ENCODE results near the gene HOXD11. TPM values are rescaled to one million over a fixed set of nuclear protein-coding genes. Genes with fewer than 3 reads are reported as not detected.

The HOXD11 gene
- total RNA-seq, 2 experiments from 2014 or later = not detected

- intact Hi-C loops (cut with micrococcal nuclease) = loop anchor here (10.0 kb wide), 1 partner anchor 887 kb away; no protein-coding TSS in a partner anchor
- H3K4me3 Mint-ChIP-seq = peak overlapping the region; percentile 29
- POLR2A ChIA-PET = no interaction called here
- CTCF ChIA-PET = no interaction called here
- peak overlapping the region; percentile 33 for H3K27ac Mint-ChIP-seq
- H3K4me1 Mint-ChIP-seq (ENCODE audit: low read depth) = peaks cover 22% of the 10 kb centered on the region
- peaks cover 88% of the 10 kb centered on the region for H3K27me3 Mint-ChIP-seq
- H3K36me3 Mint-ChIP-seq = peaks cover 9% of the 10 kb centered on the region
- no peaks in the 10 kb centered on the region for H3K9me3 Mint-ChIP-seq
- no peak for DNase-seq
Measured at GRCh38 chr2:176091329-176092258, 15.5 kb upstream of the HOXD11 start.

- Mint-ChIP-seq H3K9me3 (no peaks in the 10 kb centered on the region), H3K4me3 (peak within 1 kb of the TSS; percentile 29), H3K36me3 (peaks cover 6% of the 10 kb centered on the region), H3K4me1 (ENCODE audit: low read depth) (peaks cover 25% of the 10 kb centered on the region), H3K27me3 (peaks cover 87% of the 10 kb centered on the region), H3K27ac (peak within 1 kb of the TSS; percentile 33)
- no peak for DNase-seq
- ChIA-PET CTCF (no interaction called here), POLR2A (no interaction called here)
- intact Hi-C loops (cut with micrococcal nuclease) = loop anchor here (10.0 kb wide), 1 partner anchor 888 kb away; no protein-coding TSS in a partner anchor
Measured at GRCh38 chr2:176092270-176093144, 14.6 kb upstream of the HOXD11 start, which contains the start of gene HOXD13. Gene HOXD13 (plus strand): TSS chr2:176092721. CDS start chr2:176092891, 170 bp downstream.

GRCh38 chr2:176093145-176093897, 13.8 kb upstream of the HOXD11 start:
- CTCF ChIA-PET = interaction anchor here (0.8 to 5.8 kb wide), 3 partner anchors 14 to 404 kb away, joined by 3 to 130 read pairs (median 3); no protein-coding TSS in a partner anchor
- H3K27me3 Mint-ChIP-seq = peaks cover 87% of the 10 kb centered on the region
- POLR2A ChIA-PET = no interaction called here

GRCh38 chr2:176093898-176094249, 13.2 kb upstream of the HOXD11 start:
- CTCF ChIA-PET = interaction anchor here (0.8 to 5.8 kb wide), 3 partner anchors 14 to 405 kb away, joined by 3 to 130 read pairs (median 3); no protein-coding TSS in a partner anchor
- no peak overlapping the region for H3K27ac Mint-ChIP-seq
- peaks cover 25% of the 10 kb centered on the region for H3K4me1 Mint-ChIP-seq (ENCODE audit: low read depth)
- H3K36me3 Mint-ChIP-seq = peaks cover 6% of the 10 kb centered on the region
- no peaks in the 10 kb centered on the region for H3K9me3 Mint-ChIP-seq
- POLR2A ChIA-PET = no interaction called here
- H3K4me3 Mint-ChIP-seq = no peak overlapping the region
- peaks cover 85% of the 10 kb centered on the region for H3K27me3 Mint-ChIP-seq
- no peak for DNase-seq
- intact Hi-C loops (cut with micrococcal nuclease) = loop anchor here (10.0 kb wide), 1 partner anchor 889 kb away; no protein-coding TSS in a partner anchor

More at GRCh38 chr2:176093145-176093897, 13.8 kb upstream of the HOXD11 start:
- intact Hi-C loops (cut with micrococcal nuclease) = loop anchor here (10.0 kb wide), 1 partner anchor 889 kb away; no protein-coding TSS in a partner anchor
- H3K9me3 Mint-ChIP-seq = no peaks in the 10 kb centered on the region
- DNase-seq = no peak
- peaks cover 6% of the 10 kb centered on the region for H3K36me3 Mint-ChIP-seq
- H3K4me1 Mint-ChIP-seq (ENCODE audit: low read depth) = peaks cover 27% of the 10 kb centered on the region
- no peak overlapping the region for H3K27ac Mint-ChIP-seq
- H3K4me3 Mint-ChIP-seq = no peak overlapping the region

GRCh38 chr2:176094349-176094748, 12.7 kb upstream of the HOXD11 start:
- DNase-seq = no peak
- Mint-ChIP-seq H3K36me3 (peaks cover 5% of the 10 kb centered on the region), H3K9me3 (no peaks in the 10 kb centered on the region), H3K4me1 (ENCODE audit: low read depth) (peaks cover 25% of the 10 kb centered on the region), H3K27me3 (peaks cover 87% of the 10 kb centered on the region), H3K4me3 (no peak overlapping the region), H3K27ac (no peak overlapping the region)
- intact Hi-C loops (cut with micrococcal nuclease) = loop anchor here (10.0 kb wide), 1 partner anchor 890 kb away; no protein-coding TSS in a partner anchor
- CTCF ChIA-PET = interaction anchor here (0.8 to 5.8 kb wide), 3 partner anchors 15 to 405 kb away, joined by 3 to 130 read pairs (median 3); no protein-coding TSS in a partner anchor
- POLR2A ChIA-PET = no interaction called here

- no peak overlapping the region for H3K4me3 Mint-ChIP-seq
- H3K27ac Mint-ChIP-seq = no peak overlapping the region
- no peaks in the 10 kb centered on the region for H3K9me3 Mint-ChIP-seq
- DNase-seq = no peak
- peaks cover 84% of the 10 kb centered on the region for H3K27me3 Mint-ChIP-seq
- intact Hi-C loops (cut with micrococcal nuclease) = loop anchor here (5.0 to 10.0 kb wide), 2 partner anchors 843 to 891 kb away; no protein-coding TSS in a partner anchor
- peaks cover 25% of the 10 kb centered on the region for H3K4me1 Mint-ChIP-seq (ENCODE audit: low read depth)
- ChIA-PET POLR2A (no interaction called here), CTCF (interaction anchor here (0.7 to 5.8 kb wide), 7 partner anchors 15 to 844 kb away, joined by 3 to 130 read pairs (median 5); no protein-coding TSS in a partner anchor)
- H3K36me3 Mint-ChIP-seq = peaks cover 4% of the 10 kb centered on the region
Measured at GRCh38 chr2:176095421-176095820, 11.7 kb upstream of the HOXD11 start.

GRCh38 chr2:176096243-176096985, 10.7 kb upstream of the HOXD11 start:
- ChIA-PET POLR2A (no interaction called here), CTCF (interaction anchor here (0.6 to 5.8 kb wide), 19 partner anchors 8 to 1825 kb away, joined by 3 to 130 read pairs (median 5); partner anchors contain the start of gene LNPK)
- Mint-ChIP-seq H3K36me3 (peaks cover 4% of the 10 kb centered on the region), H3K4me3 (peak overlapping the region; percentile 57), H3K9me3 (no peaks in the 10 kb centered on the region), H3K27ac (no peak overlapping the region), H3K4me1 (ENCODE audit: low read depth) (peaks cover 25% of the 10 kb centered on the region), H3K27me3 (peaks cover 84% of the 10 kb centered on the region)
- intact Hi-C loops (cut with micrococcal nuclease) = loop anchor here (2.0 to 10.0 kb wide), 3 partner anchors 16 to 892 kb away; no protein-coding TSS in a partner anchor
- DNase-seq = no peak

GRCh38 chr2:176096986-176097819, 9.9 kb upstream of the HOXD11 start:
- Mint-ChIP-seq H3K36me3 (no peaks in the 10 kb centered on the region), H3K27me3 (peaks cover 84% of the 10 kb centered on the region), H3K4me3 (peak overlapping the region; percentile 57), H3K4me1 (ENCODE audit: low read depth) (peaks cover 18% of the 10 kb centered on the region), H3K27ac (peak overlapping the region; percentile 14), H3K9me3 (no peaks in the 10 kb centered on the region)
- peak; percentile 70 for DNase-seq
- ChIA-PET POLR2A (no interaction called here), CTCF (interaction anchor here (0.6 to 5.8 kb wide), 26 partner anchors 9 to 893 kb away, joined by 3 to 130 read pairs (median 5); partner anchors contain the start of gene LNPK)
- intact Hi-C loops (cut with micrococcal nuclease) = loop anchor here (1.0 to 10.0 kb wide), 5 partner anchors 16 to 892 kb away; no protein-coding TSS in a partner anchor

- DNase-seq = no peak
- POLR2A ChIA-PET = no interaction called here
- H3K27me3 Mint-ChIP-seq = peaks cover 90% of the 10 kb centered on the region
- peaks cover 18% of the 10 kb centered on the region for H3K4me1 Mint-ChIP-seq (ENCODE audit: low read depth)
- no peaks in the 10 kb centered on the region for H3K9me3 Mint-ChIP-seq
- CTCF ChIA-PET = interaction anchor here (0.6 to 5.8 kb wide), 24 partner anchors 10 to 894 kb away, joined by 3 to 130 read pairs (median 5); partner anchors contain the start of gene LNPK
- H3K4me3 Mint-ChIP-seq = peak overlapping the region; percentile 55
- H3K27ac Mint-ChIP-seq = peak overlapping the region; percentile 14
- intact Hi-C loops (cut with micrococcal nuclease) = loop anchor here (1.0 to 10.0 kb wide), 5 partner anchors 17 to 893 kb away; no protein-coding TSS in a partner anchor
- H3K36me3 Mint-ChIP-seq = no peaks in the 10 kb centered on the region
Measured at GRCh38 chr2:176097820-176098365, 9.2 kb upstream of the HOXD11 start.
